ENCODE measurements around the gene TTLL9.

GRCh38 chr20:31836853-31837608 is 33.4 kb upstream of the TTLL9 start:
- TF ChIP-seq CTCF (IDR thresholded peaks at IDR 0.05): no peak
- no peak for TF ChIP-seq POLR2A (IDR thresholded peaks at IDR 0.05)
- TF ChIP-seq POLR2AphosphoS5 (IDR thresholded peaks at IDR 0.05): no peak

Data from prostate gland (tissue), 2 donors.